ENCODE results near the gene CPXM2.
"Not testable (repeated sequence)": the region's sequence is repeated elsewhere in the genome, so short reads cannot be mapped to it uniquely, and the experiment has no call there.

CPXM2 gene

GRCh38 chr10:123747426-123747825 lies 144.2 kb downstream of the CPXM2 start:
- no peak for DNase-seq (ENCODE audit: extremely low read depth in 1 of 2, low read depth in 1 of 2)

GRCh38 chr10:123746942-123747341 lies 144.7 kb downstream of the CPXM2 start:
- DNase-seq (ENCODE audit: extremely low read depth in 1 of 2, low read depth in 1 of 2), result no peak

GRCh38 chr10:123746520-123746919 lies 145.1 kb downstream of the CPXM2 start:
- no peak for DNase-seq (ENCODE audit: extremely low read depth in 1 of 2, low read depth in 1 of 2)

- DNase-seq (ENCODE audit: extremely low read depth in 1 of 2, low read depth in 1 of 2), result no peak
Observed at GRCh38 chr10:123746061-123746460, 145.5 kb downstream of the CPXM2 start.

GRCh38 chr10:123744224-123744536 lies 147.4 kb downstream of the CPXM2 start:
- no peak for DNase-seq (ENCODE audit: extremely low read depth in 1 of 2, low read depth in 1 of 2)

GRCh38 chr10:123743441-123744223 lies 148.0 kb downstream of the CPXM2 start:
- DNase-seq (ENCODE audit: extremely low read depth in 1 of 2, low read depth in 1 of 2), result no peak

- no peak for DNase-seq (ENCODE audit: extremely low read depth in 1 of 2, low read depth in 1 of 2)
Observed at GRCh38 chr10:123742751-123743440, 148.7 kb downstream of the CPXM2 start.

DNA sequence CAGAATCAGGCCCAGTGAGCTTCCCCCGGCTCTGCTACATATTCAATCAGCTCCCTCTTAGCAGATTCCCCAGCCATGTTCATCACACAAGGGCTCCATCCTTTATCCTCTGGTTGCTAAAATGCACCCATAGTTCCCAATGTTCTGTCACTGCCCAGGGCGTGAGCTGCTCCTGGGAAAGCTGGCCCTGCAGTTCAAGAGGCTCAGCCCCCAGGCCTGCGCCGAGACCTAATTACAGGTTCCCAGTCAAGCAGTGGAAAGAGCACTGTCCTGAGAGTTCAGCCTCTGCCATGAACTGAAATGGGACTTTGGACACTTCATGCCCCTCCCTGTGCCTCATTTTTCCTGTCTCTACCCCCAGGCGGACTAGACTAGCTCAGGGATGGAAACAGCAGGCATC lies 149.9 kb downstream of the CPXM2 start:
- no peak for DNase-seq (ENCODE audit: extremely low read depth in 1 of 2, low read depth in 1 of 2)

DNA sequence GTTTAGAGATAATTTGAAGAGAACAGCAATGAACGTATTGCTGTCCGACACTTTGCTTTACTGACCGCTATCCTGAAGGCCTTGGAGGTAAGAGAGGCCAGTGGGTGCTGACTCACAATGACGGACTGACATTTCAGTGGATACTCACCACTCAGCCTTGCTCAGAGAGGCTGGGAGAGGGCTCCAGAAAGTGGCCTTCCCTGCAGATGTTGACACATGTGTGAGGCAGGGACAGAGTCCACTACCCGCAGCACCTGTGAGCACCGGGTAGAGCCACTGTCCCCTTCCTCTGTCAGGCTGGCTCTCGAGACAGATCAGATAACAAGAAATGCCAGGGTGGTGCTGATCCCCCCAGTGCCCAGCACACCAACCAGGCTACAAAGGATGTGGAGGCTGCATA lies 150.5 kb downstream of the CPXM2 start:
- no peak for DNase-seq (ENCODE audit: extremely low read depth in 1 of 2, low read depth in 1 of 2)

DNA sequence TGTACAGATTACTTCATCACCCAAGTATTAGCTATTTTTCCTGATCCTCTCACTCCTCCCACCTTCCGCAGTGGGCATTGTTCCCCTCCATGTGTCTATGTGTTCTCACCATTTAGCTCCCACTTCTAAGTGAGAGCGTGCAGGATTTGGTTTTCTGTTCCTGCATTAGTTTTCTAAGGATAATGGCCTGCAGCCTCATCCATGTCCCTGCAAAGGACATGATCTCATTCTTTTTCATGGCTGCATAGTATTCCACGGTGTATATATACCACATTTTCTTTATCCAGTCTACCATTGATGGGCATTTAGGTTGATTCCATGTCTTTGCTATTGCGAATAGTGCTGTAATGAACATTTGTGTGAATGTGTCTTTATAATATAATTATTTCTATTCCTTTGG lies 154.7 kb downstream of the CPXM2 start:
- DNase-seq (ENCODE audit: extremely low read depth in 1 of 2, low read depth in 1 of 2), result not testable (repeated sequence)

GRCh38 chr10:123729523-123729922 lies 162.1 kb downstream of the CPXM2 start:
- no peak for DNase-seq (ENCODE audit: extremely low read depth in 1 of 2, low read depth in 1 of 2)

DNA sequence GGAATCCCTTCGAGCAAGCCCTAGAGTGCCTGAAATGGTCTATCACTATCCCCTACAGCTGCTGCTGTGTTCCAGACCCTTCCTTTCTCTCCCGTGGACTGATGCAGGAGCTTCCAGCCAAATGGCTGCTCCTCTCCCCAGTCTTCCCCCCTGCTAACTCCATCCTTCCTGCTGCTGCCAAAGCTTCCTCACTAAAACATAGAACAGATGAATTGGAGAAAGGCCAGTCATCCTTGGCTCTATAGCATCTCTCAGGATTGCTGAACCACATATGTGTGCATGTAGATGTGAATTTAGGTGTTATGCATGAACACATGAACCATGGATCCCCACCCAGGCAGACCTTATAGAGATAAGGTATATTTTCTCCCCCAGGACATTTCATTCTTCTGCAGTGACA lies 164.8 kb downstream of the CPXM2 start:
- no peak for DNase-seq (ENCODE audit: extremely low read depth in 1 of 2, low read depth in 1 of 2)

- no peak for DNase-seq (ENCODE audit: extremely low read depth in 1 of 2, low read depth in 1 of 2)
Observed at GRCh38 chr10:123726381-123726780, 165.2 kb downstream of the CPXM2 start.

DNA sequence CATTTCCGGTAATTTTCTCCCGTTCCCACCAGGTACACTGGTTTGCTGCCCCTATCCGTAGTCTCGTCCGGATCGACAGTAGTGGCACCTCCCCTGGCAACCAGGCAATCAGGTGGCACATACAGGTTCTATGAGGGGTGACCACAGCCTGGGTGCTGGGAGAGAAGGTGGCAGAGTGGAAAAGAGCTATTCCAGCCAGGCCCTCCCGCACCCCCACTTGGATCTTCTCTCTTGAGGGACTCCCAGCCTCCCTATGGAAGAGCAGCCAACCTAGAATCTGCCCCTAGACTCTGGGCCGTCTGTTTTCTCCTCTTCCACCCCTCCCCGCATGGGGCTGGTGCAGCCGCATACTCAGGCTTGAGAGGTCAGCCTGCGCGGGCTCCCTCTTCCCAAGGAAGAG lies 166.9 kb downstream of the CPXM2 start:
- no peak for DNase-seq (ENCODE audit: extremely low read depth in 1 of 2, low read depth in 1 of 2)

DNA sequence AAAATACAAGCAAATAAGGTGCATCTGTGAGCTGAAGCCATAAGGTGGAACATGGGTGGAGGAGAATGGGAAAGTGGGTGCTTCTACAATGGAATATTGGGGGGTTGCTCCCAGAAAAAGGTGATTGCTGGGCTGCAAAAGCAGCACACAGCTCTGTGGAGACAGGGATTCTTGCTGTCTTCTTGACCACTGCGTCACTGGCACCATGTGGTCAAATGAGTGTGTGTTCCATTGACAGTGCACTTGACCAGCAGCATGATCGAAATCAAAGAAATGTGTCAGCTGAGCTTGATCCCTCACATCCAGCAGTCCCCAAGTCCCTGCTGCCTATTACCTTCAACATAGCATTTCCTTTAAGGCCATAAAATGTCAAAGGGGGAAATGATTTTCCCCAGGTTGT lies 169.3 kb downstream of the CPXM2 start:
- no peak for DNase-seq (ENCODE audit: extremely low read depth in 1 of 2, low read depth in 1 of 2)

DNA sequence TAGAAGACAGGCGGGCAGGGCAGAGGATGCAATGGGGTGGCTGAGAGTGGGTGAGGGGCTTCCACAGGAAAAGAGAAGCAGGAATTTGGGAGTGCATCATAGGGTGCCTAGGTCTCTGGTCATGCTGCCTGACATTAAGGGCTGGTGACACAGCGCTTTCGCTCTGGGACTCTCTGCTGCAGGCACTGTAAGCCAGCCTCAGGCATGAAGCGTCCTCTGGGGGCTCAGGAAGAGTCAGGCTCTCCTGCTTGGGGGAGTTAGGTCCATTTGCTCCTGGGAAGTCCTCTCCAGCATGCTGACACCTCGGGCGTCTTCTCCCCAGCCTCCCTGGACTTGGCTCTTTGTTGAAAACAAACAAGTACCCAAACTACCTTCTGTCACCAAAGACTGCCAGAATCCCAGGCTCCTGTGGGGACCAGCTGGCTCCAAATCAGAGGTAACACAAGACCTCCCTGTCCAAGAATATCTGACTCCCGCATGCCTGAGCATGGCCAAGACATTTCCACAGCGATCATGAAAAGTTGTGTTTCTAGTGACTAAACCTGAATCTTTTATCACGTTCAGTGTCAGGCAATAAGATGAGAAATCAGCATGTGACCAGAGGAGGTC lies 170.1 kb downstream of the CPXM2 start:
- no peak for DNase-seq (ENCODE audit: extremely low read depth in 1 of 2, low read depth in 1 of 2)

DNA sequence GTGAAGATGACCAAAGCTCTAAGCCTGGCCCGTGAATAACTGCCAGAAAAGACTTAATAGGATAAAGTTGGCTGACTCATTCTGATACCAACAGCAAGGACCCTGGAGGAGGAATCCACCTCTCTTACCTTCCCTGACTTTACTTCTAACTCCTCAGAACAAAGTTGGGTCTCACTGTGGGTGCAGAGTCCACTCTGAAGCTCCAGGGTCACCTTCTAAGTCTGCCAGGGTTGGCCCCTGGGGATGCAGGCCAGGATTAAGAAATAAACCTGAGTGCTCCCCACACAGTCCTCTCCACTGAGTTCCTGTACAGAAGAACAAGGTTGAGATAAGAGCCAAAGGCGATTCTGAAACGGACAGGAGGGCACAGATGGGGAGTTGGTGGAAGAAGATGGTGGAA lies 171.1 kb downstream of the CPXM2 start:
- DNase-seq (ENCODE audit: extremely low read depth in 1 of 2, low read depth in 1 of 2), result no peak

- no peak for DNase-seq (ENCODE audit: extremely low read depth in 1 of 2, low read depth in 1 of 2)
Observed at GRCh38 chr10:123718544-123719060, 173.0 kb downstream of the CPXM2 start.

GRCh38 chr10:123717336-123717735 lies 174.3 kb downstream of the CPXM2 start:
- DNase-seq (ENCODE audit: extremely low read depth in 1 of 2, low read depth in 1 of 2), result no peak

GRCh38 chr10:123715546-123715945 lies 176.1 kb downstream of the CPXM2 start:
- no peak for DNase-seq (ENCODE audit: extremely low read depth in 1 of 2, low read depth in 1 of 2)

DNA sequence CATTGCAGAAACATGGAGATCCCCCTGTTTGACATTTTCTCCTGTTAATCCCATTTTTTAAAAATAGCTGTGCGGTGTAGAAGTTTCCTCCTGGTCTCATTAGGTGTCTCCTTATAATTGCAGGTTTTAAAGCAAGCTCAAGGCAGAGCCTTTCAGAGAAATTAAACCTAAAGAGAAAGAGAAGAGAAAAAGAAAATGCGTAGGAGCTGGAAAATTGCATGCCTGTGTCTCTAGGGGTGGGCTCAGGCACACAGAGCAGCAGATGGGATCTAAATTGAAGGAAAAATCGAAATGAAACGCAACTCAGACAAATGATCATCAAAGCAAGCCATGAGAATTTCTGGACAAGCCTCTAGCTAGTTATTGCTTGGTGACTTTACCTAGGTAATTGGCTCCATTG lies 185.4 kb downstream of the CPXM2 start:
- no peak for DNase-seq (ENCODE audit: extremely low read depth in 1 of 2, low read depth in 1 of 2)

- no peak for DNase-seq (ENCODE audit: extremely low read depth in 1 of 2, low read depth in 1 of 2)
Observed at GRCh38 chr10:123704812-123705211, 186.8 kb downstream of the CPXM2 start.

Measured in stimulated activated CD8-positive, alpha-beta memory T cell treated with anti-CD3 and anti-CD28 coated beads, Interleukin-7, amount 100 ng/mL, for 48 hours (primary cell).